ENCODE data around the gene GPR141.

GPR141 gene

GRCh38 chr7:37759526-37759925 is 76.0 kb downstream of the GPR141 start:
- DNase-seq = no peak

DNA sequence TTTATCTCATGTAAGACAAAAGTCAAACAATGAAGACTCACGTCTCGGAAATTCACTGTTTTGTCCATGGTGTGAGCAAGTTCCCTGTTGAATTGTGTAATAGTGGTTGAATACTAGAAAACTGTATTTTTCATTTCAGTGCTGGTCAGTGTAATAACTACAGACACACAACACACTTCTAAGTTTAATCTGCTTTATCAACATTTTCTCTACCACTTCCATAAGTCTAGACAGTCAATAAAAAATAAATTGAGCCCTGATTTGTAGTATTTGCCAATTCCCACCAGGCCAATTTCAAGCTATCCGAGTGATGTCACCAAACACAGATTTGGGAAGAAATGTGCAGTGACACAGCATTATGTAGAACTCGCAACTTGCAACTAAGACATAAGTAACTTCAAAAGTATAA is 81.9 kb downstream of the GPR141 start:
- H4K20me1 ChIP-seq (ENCODE audit: insufficient read depth, low read length) = no peaks in the 10 kb centered on the region
- TF ChIP-seq, protein P1, sequence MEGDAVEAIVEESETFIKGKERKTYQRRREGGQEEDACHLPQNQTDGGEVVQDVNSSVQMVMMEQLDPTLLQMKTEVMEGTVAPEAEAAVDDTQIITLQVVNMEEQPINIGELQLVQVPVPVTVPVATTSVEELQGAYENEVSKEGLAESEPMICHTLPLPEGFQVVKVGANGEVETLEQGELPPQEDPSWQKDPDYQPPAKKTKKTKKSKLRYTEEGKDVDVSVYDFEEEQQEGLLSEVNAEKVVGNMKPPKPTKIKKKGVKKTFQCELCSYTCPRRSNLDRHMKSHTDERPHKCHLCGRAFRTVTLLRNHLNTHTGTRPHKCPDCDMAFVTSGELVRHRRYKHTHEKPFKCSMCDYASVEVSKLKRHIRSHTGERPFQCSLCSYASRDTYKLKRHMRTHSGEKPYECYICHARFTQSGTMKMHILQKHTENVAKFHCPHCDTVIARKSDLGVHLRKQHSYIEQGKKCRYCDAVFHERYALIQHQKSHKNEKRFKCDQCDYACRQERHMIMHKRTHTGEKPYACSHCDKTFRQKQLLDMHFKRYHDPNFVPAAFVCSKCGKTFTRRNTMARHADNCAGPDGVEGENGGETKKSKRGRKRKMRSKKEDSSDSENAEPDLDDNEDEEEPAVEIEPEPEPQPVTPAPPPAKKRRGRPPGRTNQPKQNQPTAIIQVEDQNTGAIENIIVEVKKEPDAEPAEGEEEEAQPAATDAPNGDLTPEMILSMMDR (IDR thresholded peaks at IDR 0.05; ENCODE audit: borderline replicate concordance, extremely low read depth, low read length, poor library complexity, severe bottlenecking) = no peak
- TF ChIP-seq EZH2 (IDR thresholded peaks at IDR 0.05; ENCODE audit: borderline replicate concordance, low read depth, low read length, severe bottlenecking) = no peak
- no peaks in the 10 kb centered on the region for H3K4me1 ChIP-seq (ENCODE audit: insufficient read depth, low read length)
- H3K9me3 ChIP-seq (ENCODE audit: insufficient read depth, low read length, severe bottlenecking) = no peaks in the 10 kb centered on the region
- H2AFZ ChIP-seq (ENCODE audit: low read depth, low read length) = no peak overlapping the region
- no peak for ATAC-seq (ENCODE audit: insufficient read depth, low read depth)
- no peak overlapping the region for H3K9ac ChIP-seq (ENCODE audit: low read depth, low read length)
- H3K79me2 ChIP-seq (ENCODE audit: insufficient read depth, low read length) = no peaks in the 10 kb centered on the region
- no peak overlapping the region for H3K4me2 ChIP-seq (ENCODE audit: insufficient read depth, low read length)
- no peak overlapping the region for H3K27ac ChIP-seq (ENCODE audit: low read length)
- peaks cover 13% of the 10 kb centered on the region for H3K27me3 ChIP-seq (ENCODE audit: insufficient read depth, low read length, poor library complexity)
- no peaks in the 10 kb centered on the region for H3K36me3 ChIP-seq (ENCODE audit: insufficient read depth, low read length)
- no peak for DNase-seq
- H3K4me3 ChIP-seq (ENCODE audit: low read depth in 1 of 2, low read length in 2 of 2) = no peak overlapping the region

More at GRCh38 chr7:37759526-37759925, 76.0 kb downstream of the GPR141 start:
- H3K4me1 ChIP-seq (ENCODE audit: insufficient read depth, low read length) = no peaks in the 10 kb centered on the region
- no peak overlapping the region for H3K4me2 ChIP-seq (ENCODE audit: insufficient read depth, low read length)
- no peak overlapping the region for H3K27ac ChIP-seq (ENCODE audit: low read length)
- TF ChIP-seq EZH2 (IDR thresholded peaks at IDR 0.05; ENCODE audit: borderline replicate concordance, low read depth, low read length, severe bottlenecking) = no peak
- TF ChIP-seq, protein P1 (IDR thresholded peaks at IDR 0.05; ENCODE audit: borderline replicate concordance, extremely low read depth, low read length, poor library complexity, severe bottlenecking) = no peak
- no peak overlapping the region for H2AFZ ChIP-seq (ENCODE audit: low read depth, low read length)
- H3K9ac ChIP-seq (ENCODE audit: low read depth, low read length) = no peak overlapping the region
- no peaks in the 10 kb centered on the region for H3K36me3 ChIP-seq (ENCODE audit: insufficient read depth, low read length)
- no peaks in the 10 kb centered on the region for H4K20me1 ChIP-seq (ENCODE audit: insufficient read depth, low read length)
- H3K4me3 ChIP-seq (ENCODE audit: low read depth in 1 of 2, low read length in 2 of 2) = no peak overlapping the region
- H3K79me2 ChIP-seq (ENCODE audit: insufficient read depth, low read length) = no peaks in the 10 kb centered on the region
- no peaks in the 10 kb centered on the region for H3K9me3 ChIP-seq (ENCODE audit: insufficient read depth, low read length, severe bottlenecking)
- no peak for ATAC-seq (ENCODE audit: insufficient read depth, low read depth)
- H3K27me3 ChIP-seq (ENCODE audit: insufficient read depth, low read length, poor library complexity) = peaks cover 4% of the 10 kb centered on the region

DNA sequence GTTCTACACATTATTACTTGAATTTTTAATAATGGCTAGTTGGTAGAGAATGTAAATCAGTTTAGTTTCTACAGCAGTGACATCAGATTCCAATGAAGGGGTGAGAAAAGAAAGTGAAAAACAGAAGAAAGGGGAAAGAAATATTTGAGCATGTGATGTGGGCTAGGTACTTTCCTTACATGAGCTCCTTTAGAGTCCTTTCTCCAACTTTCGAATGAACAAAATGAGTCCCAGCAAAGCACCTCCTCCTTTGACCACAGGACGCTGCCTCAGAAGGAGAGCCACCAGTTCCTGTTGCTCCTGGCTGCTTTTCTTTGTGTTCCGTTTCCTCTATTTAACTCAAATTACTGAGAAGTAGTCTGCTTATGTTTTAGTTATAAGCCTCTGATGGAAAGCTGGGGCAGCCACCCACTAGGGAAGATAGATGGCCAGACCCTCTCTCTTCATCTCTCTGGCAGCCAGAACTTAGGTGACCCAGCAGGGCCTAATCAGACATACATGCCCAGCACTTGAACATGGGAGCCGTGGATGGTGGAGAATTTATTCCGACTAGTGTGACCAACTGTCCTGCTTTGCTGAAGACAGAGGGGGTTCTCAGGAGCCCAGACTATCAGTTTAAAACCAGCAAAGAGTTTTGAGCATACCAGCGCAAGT is 82.4 kb downstream of the GPR141 start:
- H2AFZ ChIP-seq (ENCODE audit: low read depth, low read length) = no peak overlapping the region
- no peaks in the 10 kb centered on the region for H4K20me1 ChIP-seq (ENCODE audit: insufficient read depth, low read length)
- no peak overlapping the region for H3K27ac ChIP-seq (ENCODE audit: low read length)
- TF ChIP-seq EZH2 (IDR thresholded peaks at IDR 0.05; ENCODE audit: borderline replicate concordance, low read depth, low read length, severe bottlenecking) = no peak
- TF ChIP-seq, protein P1 (IDR thresholded peaks at IDR 0.05; ENCODE audit: borderline replicate concordance, extremely low read depth, low read length, poor library complexity, severe bottlenecking) = no peak
- H3K4me1 ChIP-seq (ENCODE audit: insufficient read depth, low read length) = no peaks in the 10 kb centered on the region
- ATAC-seq (ENCODE audit: insufficient read depth, low read depth) (peak; percentile 40; the same call in 1 of the 3 replicates), DNase-seq (no peak)
- no peaks in the 10 kb centered on the region for H3K9me3 ChIP-seq (ENCODE audit: insufficient read depth, low read length, severe bottlenecking)
- no peaks in the 10 kb centered on the region for H3K79me2 ChIP-seq (ENCODE audit: insufficient read depth, low read length)
- H3K4me2 ChIP-seq (ENCODE audit: insufficient read depth, low read length) = no peak overlapping the region
- peaks cover 11% of the 10 kb centered on the region for H3K27me3 ChIP-seq (ENCODE audit: insufficient read depth, low read length, poor library complexity)
- H3K9ac ChIP-seq (ENCODE audit: low read depth, low read length) = no peak overlapping the region
- H3K36me3 ChIP-seq (ENCODE audit: insufficient read depth, low read length) = no peaks in the 10 kb centered on the region
- no peak overlapping the region for H3K4me3 ChIP-seq (ENCODE audit: low read depth in 1 of 2, low read length in 2 of 2)

Measured in DND-41 (cell line).